Loucy (cell line): Measurements from ENCODE around the gene CCDC63.

ENCODE experiments used
- H2AFZ ChIP-seq: fragments of 200-600 bp; sonication (generic); 2 replicates; pipeline ENCODE4 v1.6.0; 2016; ENCODE audit warnings: antibody characterized with exemption, mild to moderate bottlenecking, low read length, moderate library complexity
- H3F3A ChIP-seq: fragments of 200-600 bp; 2 replicates; pipeline ENCODE4 v1.6.0; 2016; ENCODE audit warnings: antibody characterized with exemption, low read depth, mild to moderate bottlenecking
- H3K27me3 ChIP-seq: fragments of 200-600 bp; sonication (generic); 2 replicates; pipeline ENCODE4 v1.6.1; 2014; ENCODE audit warnings: low read length, mild to moderate bottlenecking; ENCODE audit not compliant: insufficient read depth, poor library complexity, severe bottlenecking
- H3K36me3 ChIP-seq: fragments of 200-600 bp; sonication (generic); 2 replicates; pipeline ENCODE4 v1.6.1; 2016; ENCODE audit warnings: low read length; ENCODE audit not compliant: insufficient read depth
- H3K4me1 ChIP-seq: fragments of 200-600 bp; sonication (generic); 2 replicates; pipeline ENCODE4 v1.5.1; 2014; ENCODE audit warnings: low read length, mild to moderate bottlenecking; ENCODE audit not compliant: insufficient read depth, poor library complexity, severe bottlenecking
- H3K4me2 ChIP-seq: fragments of 200-600 bp; sonication (generic); 2 replicates; pipeline ENCODE4 v1.6.0; 2014; ENCODE audit warnings: antibody characterized with exemption, low read length, low read depth, mild to moderate bottlenecking; ENCODE audit not compliant: poor library complexity, severe bottlenecking
- H3K4me3 ChIP-seq: fragments of 200-600 bp; sonication (generic); 2 replicates; pipeline ENCODE4 v1.5.1; 2014; ENCODE audit warnings: low read length, mild to moderate bottlenecking, mixed read lengths; ENCODE audit not compliant: poor library complexity, severe bottlenecking
- H3K79me2 ChIP-seq: fragments of 200-600 bp; sonication (generic); 2 replicates; pipeline ENCODE4 v1.6.1; 2014; ENCODE audit warnings: low read length; ENCODE audit not compliant: insufficient read depth
- H3K9ac ChIP-seq: fragments of 200-600 bp; sonication (generic); 2 replicates; pipeline ENCODE4 v1.6.0; 2014; ENCODE audit warnings: mild to moderate bottlenecking, low read depth, low read length, moderate library complexity; ENCODE audit not compliant: poor library complexity, severe bottlenecking
- H3K9me2 ChIP-seq: fragments of 200-600 bp; sonication (generic); replicated peaks from 2 replicates; pipeline ENCODE4 v1.6.1; 2016; ENCODE audit warnings: low read depth, low read length, mixed read lengths
- H3K9me3 ChIP-seq: fragments of 200-600 bp; sonication (generic); 2 replicates; pipeline ENCODE4 v1.6.1; 2014; ENCODE audit warnings: mild to moderate bottlenecking, antibody characterized with exemption, low read length, low read depth; ENCODE audit not compliant: insufficient read depth
- H4K20me1 ChIP-seq: fragments of 200-600 bp; sonication (generic); 2 replicates; pipeline ENCODE4 v1.6.0; 2014; ENCODE audit warnings: antibody characterized with exemption, low read length, mild to moderate bottlenecking; ENCODE audit not compliant: insufficient read depth, poor library complexity, severe bottlenecking
- CTCF ChIP-seq: fragments of 200-600 bp; sonication (generic); conservative IDR thresholded peaks from 2 replicates; pipeline ENCODE4 v1.5.1; 2014; ENCODE audit warnings: mild to moderate bottlenecking, antibody characterized with exemption, low read length
- EZH2phosphoT487 ChIP-seq: fragments of 200-600 bp; IDR thresholded peaks from 2 replicates; pipeline ENCODE4 v1.6.1; 2018; ENCODE audit warnings: antibody characterized with exemption, mild to moderate bottlenecking, moderate library complexity, borderline replicate concordance

The CCDC63 gene

GRCh38 chr12:110906985-110907384, 60.2 kb downstream of the CCDC63 start:
- no peak for TF ChIP-seq CTCF
- no peak for TF ChIP-seq EZH2phosphoT487
- Histone ChIP-seq H3K4me3 (no peak overlapping the region), H3F3A (no peaks in the 10 kb centered on the region), H2AFZ (no peak overlapping the region), H3K9me3 (no peaks in the 10 kb centered on the region), H3K4me1 (peaks cover 7% of the 10 kb centered on the region), H3K27me3 (no peaks in the 10 kb centered on the region), H3K4me2 (no peak overlapping the region), H3K36me3 (no peaks in the 10 kb centered on the region), H4K20me1 (no peaks in the 10 kb centered on the region), H3K79me2 (no peaks in the 10 kb centered on the region), H3K9ac (no peak overlapping the region), H3K9me2 (no peaks in the 10 kb centered on the region)

GRCh38 chr12:110907583-110907982, 60.8 kb downstream of the CCDC63 start:
- Histone ChIP-seq H3K4me1 (peaks cover 7% of the 10 kb centered on the region), H4K20me1 (no peaks in the 10 kb centered on the region), H3K79me2 (no peaks in the 10 kb centered on the region), H3F3A (no peaks in the 10 kb centered on the region), H3K9me3 (no peaks in the 10 kb centered on the region), H3K4me3 (no peak overlapping the region), H3K27me3 (no peaks in the 10 kb centered on the region), H3K36me3 (no peaks in the 10 kb centered on the region), H2AFZ (no peak overlapping the region), H3K9ac (no peak overlapping the region), H3K9me2 (no peaks in the 10 kb centered on the region), H3K4me2 (no peak overlapping the region)
- TF ChIP-seq EZH2phosphoT487 (no peak), CTCF (no peak)

GRCh38 chr12:110908377-110909152, 61.8 kb downstream of the CCDC63 start:
- no peak overlapping the region for H3K4me3 ChIP-seq
- H4K20me1 ChIP-seq, result no peaks in the 10 kb centered on the region
- no peaks in the 10 kb centered on the region for H3K79me2 ChIP-seq
- no peaks in the 10 kb centered on the region for H3F3A ChIP-seq
- TF ChIP-seq EZH2phosphoT487, result no peak
- no peak for TF ChIP-seq CTCF
- H3K9ac ChIP-seq, result no peak overlapping the region
- peaks cover 7% of the 10 kb centered on the region for H3K4me1 ChIP-seq
- no peak overlapping the region for H3K4me2 ChIP-seq
- no peaks in the 10 kb centered on the region for H3K27me3 ChIP-seq
- no peaks in the 10 kb centered on the region for H3K36me3 ChIP-seq
- no peaks in the 10 kb centered on the region for H3K9me3 ChIP-seq
- no peaks in the 10 kb centered on the region for H3K9me2 ChIP-seq
- no peak overlapping the region for H2AFZ ChIP-seq
